Astrocyte (in vitro differentiated cells and primary cell): ENCODE measurements around the gene WDR54. TPM values are rescaled to one million over a fixed set of nuclear protein-coding genes. Genes with fewer than 3 reads are reported as not detected.

Experiments used
- DNase-seq: peaks from one replicate; pipeline ENCODE4 v3.0.0-alpha.2; 2010; ENCODE audit warnings: low read depth
- FAIRE-seq: peaks from 2 replicates; lab custom pipeline; 2011; peaks lifted over from hg19 to GRCh38; lab: Jason Lieb, UNC
- H2AFZ ChIP-seq: 2 replicates; pipeline ENCODE4 v1.6.0; 2012; ENCODE audit warnings: low read depth, low read length, inconsistent platforms
- H3K27ac ChIP-seq: 2 replicates; pipeline ENCODE4 v1.5.1; 2011; ENCODE audit warnings: low read depth, low read length, inconsistent platforms
- H3K27me3 ChIP-seq: 2 replicates; pipeline ENCODE4 v1.6.0; 2011; ENCODE audit warnings: low read length, inconsistent platforms; ENCODE audit not compliant: insufficient read depth
- H3K36me3 ChIP-seq: 2 replicates; pipeline ENCODE4 v1.5.1; 2011; ENCODE audit warnings: low read length, inconsistent platforms; ENCODE audit not compliant: insufficient read depth
- H3K4me1 ChIP-seq: 2 replicates; pipeline ENCODE4 v1.5.1; 2011; ENCODE audit warnings: low read length, inconsistent platforms; ENCODE audit not compliant: insufficient read depth
- H3K4me2 ChIP-seq: 2 replicates; pipeline ENCODE4 v1.6.0; 2012; ENCODE audit warnings: low read length, inconsistent platforms
- H3K4me3 ChIP-seq: 2 replicates; pipeline ENCODE4 v1.5.1; 2011; ENCODE audit warnings: low read depth, mild to moderate bottlenecking, low read length, inconsistent platforms; ENCODE audit not compliant: insufficient read depth
- H3K79me2 ChIP-seq: 2 replicates; pipeline ENCODE4 v1.6.0; 2012; ENCODE audit warnings: mild to moderate bottlenecking, low read length, inconsistent platforms; ENCODE audit not compliant: insufficient read depth
- H3K9ac ChIP-seq: 2 replicates; pipeline ENCODE4 v1.6.0; 2012; ENCODE audit warnings: mild to moderate bottlenecking, low read length, inconsistent platforms
- H3K9me3 ChIP-seq: 2 replicates; pipeline ENCODE4 v1.5.1; 2012; ENCODE audit warnings: low read depth, mild to moderate bottlenecking, low read length, inconsistent platforms; ENCODE audit not compliant: insufficient read depth
- H4K20me1 ChIP-seq: 2 replicates; pipeline ENCODE4 v1.6.0; 2012; ENCODE audit warnings: low read length, inconsistent platforms; ENCODE audit not compliant: insufficient read depth
- H3K27ac Mint-ChIP-seq: one replicate; pipeline ENCODE4 v1.8.0; 2021; ENCODE audit warnings: mild to moderate bottlenecking, mixed read lengths; ENCODE audit not compliant: unreplicated experiment
- H3K27me3 Mint-ChIP-seq: one replicate; pipeline ENCODE4 v1.8.0; 2021; ENCODE audit warnings: low read depth, mixed read lengths; ENCODE audit not compliant: unreplicated experiment
- H3K36me3 Mint-ChIP-seq: one replicate; pipeline ENCODE4 v1.8.0; 2021; ENCODE audit warnings: low read depth, mixed read lengths; ENCODE audit not compliant: unreplicated experiment
- H3K4me1 Mint-ChIP-seq: one replicate; pipeline ENCODE4 v1.8.0; 2021; ENCODE audit warnings: low read depth, mixed read lengths; ENCODE audit not compliant: unreplicated experiment
- H3K4me3 Mint-ChIP-seq: one replicate; pipeline ENCODE4 v1.8.0; 2021; ENCODE audit warnings: mild to moderate bottlenecking, moderate library complexity, mixed read lengths; ENCODE audit not compliant: unreplicated experiment
- H3K9me3 Mint-ChIP-seq: one replicate; pipeline ENCODE4 v1.8.0; 2021; ENCODE audit warnings: mild to moderate bottlenecking, mixed read lengths; ENCODE audit not compliant: unreplicated experiment
- CTCF ChIP-seq: IDR thresholded peaks from 2 replicates; pipeline ENCODE4 v1.5.1; 2011; ENCODE audit warnings: low read depth, mild to moderate bottlenecking, inconsistent platforms, low read length, moderate library complexity; ENCODE audit not compliant: insufficient read depth
- EZH2 ChIP-seq: IDR thresholded peaks from 2 replicates; pipeline ENCODE4 v1.6.1; 2012; ENCODE audit warnings: mild to moderate bottlenecking, low read length, inconsistent platforms; ENCODE audit not compliant: insufficient read depth
- total RNA-seq: library from RNA; stranded (reverse); gene quantifications from 2 replicates; pipeline ENCODE4 v1.2.1, GENCODE V29; 2021

The WDR54 gene
- total RNA-seq, 1 donor from 2014 or later, result 14.8 TPM

- FAIRE-seq, result no peak
Measured at GRCh38 chr2:74406035-74406434, 15.5 kb upstream of the WDR54 start.

GRCh38 chr2:74407682-74408081 is 13.8 kb upstream of the WDR54 start:
- peaks cover 15% of the 10 kb centered on the region for H3K4me1 Mint-ChIP-seq

More at GRCh38 chr2:74406035-74406434, 15.5 kb upstream of the WDR54 start:
- Histone ChIP-seq H3K9ac (no peak overlapping the region), H3K36me3 (no peaks in the 10 kb centered on the region), H3K27ac (no peak overlapping the region), H3K27me3 (no peaks in the 10 kb centered on the region), H3K9me3 (no peaks in the 10 kb centered on the region), H3K4me1 (peaks cover 10% of the 10 kb centered on the region), H4K20me1 (no peaks in the 10 kb centered on the region), H2AFZ (no peak overlapping the region), H3K79me2 (no peaks in the 10 kb centered on the region), H3K4me2 (peak overlapping the region; percentile 6), H3K4me3 (no peak overlapping the region)
- H3K36me3 Mint-ChIP-seq, result no peaks in the 10 kb centered on the region
- no peak for DNase-seq
- H3K27me3 Mint-ChIP-seq, result peaks cover 7% of the 10 kb centered on the region
- peaks cover 15% of the 10 kb centered on the region for H3K4me1 Mint-ChIP-seq
- peaks cover 3% of the 10 kb centered on the region for H3K9me3 Mint-ChIP-seq
- TF ChIP-seq EZH2, result no peak
- no peak for TF ChIP-seq CTCF
- no peak overlapping the region for H3K4me3 Mint-ChIP-seq
- H3K27ac Mint-ChIP-seq, result no peak overlapping the region

More at GRCh38 chr2:74407682-74408081, 13.8 kb upstream of the WDR54 start:
- no peak overlapping the region for H3K4me2 ChIP-seq
- H3K9me3 ChIP-seq, result no peaks in the 10 kb centered on the region
- no peak for TF ChIP-seq EZH2
- TF ChIP-seq CTCF, result no peak
- H3K4me3 ChIP-seq, result no peak overlapping the region
- DNase-seq (no peak), FAIRE-seq (no peak)
- H3K27me3 ChIP-seq, result no peaks in the 10 kb centered on the region
- no peak overlapping the region for H3K9ac ChIP-seq
- peaks cover 10% of the 10 kb centered on the region for H3K4me1 ChIP-seq
- H2AFZ ChIP-seq, result no peak overlapping the region
- no peaks in the 10 kb centered on the region for H4K20me1 ChIP-seq
- H3K27ac Mint-ChIP-seq, result no peak overlapping the region
- H3K79me2 ChIP-seq, result no peaks in the 10 kb centered on the region
- H3K9me3 Mint-ChIP-seq, result peaks cover 3% of the 10 kb centered on the region
- H3K36me3 Mint-ChIP-seq, result no peaks in the 10 kb centered on the region
- H3K27me3 Mint-ChIP-seq, result peaks cover 11% of the 10 kb centered on the region
- H3K36me3 ChIP-seq, result no peaks in the 10 kb centered on the region
- H3K4me3 Mint-ChIP-seq, result no peak overlapping the region
- no peak overlapping the region for H3K27ac ChIP-seq
